ENCODE measurements around the gene GHRH. TPM values are rescaled to one million over a fixed set of nuclear protein-coding genes. Genes with fewer than 3 reads are reported as not detected.
A peak's percentile ranks its signal among the peaks of the same experiment; 100 is the strongest.

The GHRH gene
- polyA plus RNA-seq, 2 of the 4 experiments (the other 2 are of a cell fraction) = not detected

DNA sequence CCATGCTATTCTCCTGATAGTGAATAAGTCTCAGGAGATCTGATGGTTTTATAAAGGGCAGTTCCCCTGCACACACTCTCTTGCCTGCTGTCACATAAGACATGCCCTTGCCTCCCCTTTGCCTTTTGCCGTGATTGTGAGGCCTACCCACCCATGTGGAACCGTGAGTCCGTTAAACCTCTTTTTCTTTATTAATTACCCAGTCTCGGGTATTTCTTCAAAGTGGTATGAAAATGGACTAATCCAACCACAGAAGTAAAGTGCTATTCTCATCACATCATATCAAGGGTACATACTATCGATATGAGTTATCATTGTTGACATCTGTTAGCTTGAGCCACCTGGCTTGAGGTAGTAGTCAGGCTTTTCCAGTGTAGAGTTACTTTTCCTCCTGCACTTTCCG lies 30.1 kb upstream of the GHRH start:
- ChIA-PET POLR2A (no interaction called here), CTCF (no interaction called here)
- WGBS (ENCODE audit: missing lambda C conversion rate) = 96% methylated on average over 6 of the region's 6 CpGs

DNA sequence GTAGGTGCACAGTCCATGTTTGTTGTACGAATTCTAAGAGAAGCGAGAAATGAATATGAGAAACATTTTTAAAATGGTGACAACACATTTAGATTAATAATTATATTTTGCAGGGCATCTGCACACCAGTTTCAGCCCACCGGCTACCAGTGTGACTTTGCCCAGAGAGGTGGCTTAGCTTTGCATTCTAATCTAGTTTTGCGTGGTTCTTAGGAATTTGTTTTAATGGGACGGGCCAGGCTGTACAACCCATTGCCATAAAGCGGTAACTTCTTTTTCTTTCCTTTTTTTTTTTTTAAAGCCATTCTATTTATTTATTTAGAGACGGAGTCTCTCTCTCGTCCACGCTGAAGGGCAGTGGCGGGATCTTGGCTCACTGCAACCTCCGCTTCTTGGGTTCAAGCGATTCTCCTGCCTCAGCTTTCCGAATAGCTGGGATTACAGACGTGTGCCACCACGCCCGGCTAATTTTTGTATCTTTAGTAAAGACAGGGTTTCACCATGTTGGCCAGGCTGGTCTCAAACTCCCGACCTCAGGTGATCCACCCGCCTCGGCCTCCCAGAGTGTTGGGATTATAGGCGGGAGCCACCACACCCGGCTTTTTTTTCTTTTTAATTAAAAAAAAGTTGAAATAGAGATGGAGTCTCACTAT lies 28.7 kb upstream of the GHRH start:
- POLR2A ChIA-PET = interaction anchor here (0.5 to 1.7 kb wide), 9 partner anchors 8 to 832 kb away, joined by 3 to 10 read pairs (median 4); no protein-coding TSS in a partner anchor

More for the DNA sequence above, 30.1 kb upstream of the GHRH start:
- Histone ChIP-seq H3K9me3 (peaks cover 4% of the 10 kb centered on the region; the same call in 1 of the 3 replicates), H3K4me3 (no peak overlapping the region), H3K4me1 (peaks cover 50% of the 10 kb centered on the region), H3K27ac (peak overlapping the region; percentile 91 to 96; a peak in 4 of 6 replicates), H3K4me2 (peak overlapping the region; percentile 72; the same call in 2 of the 3 replicates)
- no peak for FAIRE-seq
- no peak for ATAC-seq
- TF ChIP-seq, protein P1, sequence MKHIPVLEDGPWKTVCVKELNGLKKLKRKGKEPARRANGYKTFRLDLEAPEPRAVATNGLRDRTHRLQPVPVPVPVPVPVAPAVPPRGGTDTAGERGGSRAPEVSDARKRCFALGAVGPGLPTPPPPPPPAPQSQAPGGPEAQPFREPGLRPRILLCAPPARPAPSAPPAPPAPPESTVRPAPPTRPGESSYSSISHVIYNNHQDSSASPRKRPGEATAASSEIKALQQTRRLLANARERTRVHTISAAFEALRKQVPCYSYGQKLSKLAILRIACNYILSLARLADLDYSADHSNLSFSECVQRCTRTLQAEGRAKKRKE (CRISPR knock-in tag; IDR thresholded peaks at IDR 0.05; ENCODE audit: low read depth) = no peak
- TF ChIP-seq RARB (CRISPR knock-in tag; IDR thresholded peaks at IDR 0.05) (no peak), FOXS1 (CRISPR knock-in tag; IDR thresholded peaks at IDR 0.05) (no peak), EHMT2 (IDR thresholded peaks at IDR 0.05; ENCODE audit: low read depth) (no peak), RAD21 (conservative IDR thresholded peaks at IDR 0.05 in 1 of 2, IDR thresholded peaks at IDR 0.05 in 1 of 2) (no peak), HMGXB4 (CRISPR knock-in tag; IDR thresholded peaks at IDR 0.05; ENCODE audit: borderline replicate concordance) (no peak), HDAC2 (IDR thresholded peaks at IDR 0.05) (no peak), TFCP2L1 (CRISPR knock-in tag; IDR thresholded peaks at IDR 0.05) (no peak), FOSB (CRISPR knock-in tag; IDR thresholded peaks at IDR 0.05) (no peak)
- DNase-seq (ENCODE audit: low read depth in 1 of 2, low spot score in 1 of 2) = no peak

More for the DNA sequence above, 28.7 kb upstream of the GHRH start:
- no peak for FAIRE-seq
- CTCF ChIA-PET = interaction anchor here (0.9 to 10.3 kb wide), 6 partner anchors 13 to 244 kb away, joined by 3 to 113 read pairs (median 8); no protein-coding TSS in a partner anchor
- Histone ChIP-seq H3K4me1 (peaks cover 35% of the 10 kb centered on the region), H3K27ac (peak overlapping the region; percentile 96 to 97), H3K9me3 (peaks cover 4% of the 10 kb centered on the region; the same call in 1 of the 3 replicates), H3K4me2 (peak overlapping the region; percentile 72), H3K4me3 (peak overlapping the region; percentile 66)
- 5% methylated on average over 21 of the region's 21 CpGs for WGBS (ENCODE audit: missing lambda C conversion rate)
- ATAC-seq = no peak
- TF ChIP-seq NFE2L2 (conservative IDR thresholded peaks at IDR 0.05; ENCODE audit: low read length) = no peak
- TF ChIP-seq HMGXB4 (CRISPR knock-in tag; IDR thresholded peaks at IDR 0.05; ENCODE audit: borderline replicate concordance) = no peak
- TF ChIP-seq MYC (IDR thresholded peaks at IDR 0.05; ENCODE audit: borderline replicate concordance, low read length) = no peak
- no peak for TF ChIP-seq RFX5 (IDR thresholded peaks at IDR 0.05)
- no peak for TF ChIP-seq ELK1 (IDR thresholded peaks at IDR 0.05; ENCODE audit: low read depth, low read length)
- no peak for TF ChIP-seq HEYL (CRISPR knock-in tag; IDR thresholded peaks at IDR 0.05)
- TF ChIP-seq RNF2 (IDR thresholded peaks at IDR 0.05; ENCODE audit: borderline replicate concordance, low read depth) = no peak
- TF ChIP-seq ZFP36 (IDR thresholded peaks at IDR 0.05; ENCODE audit: borderline replicate concordance, partially characterized antibody) = no peak
- no peak for TF ChIP-seq KDM1A (IDR thresholded peaks at IDR 0.05; ENCODE audit: low read depth)
- TF ChIP-seq CHD4 (IDR thresholded peaks at IDR 0.05; ENCODE audit: borderline replicate concordance) = no peak
- TF ChIP-seq HES2 (IDR thresholded peaks at IDR 0.05) = no peak
- no peak for TF ChIP-seq BHLHE40 (IDR thresholded peaks at IDR 0.05; ENCODE audit: low read depth, low read length)
- TF ChIP-seq NR3C1 (IDR thresholded peaks at IDR 0.05) = no peak
- TF ChIP-seq CHD2 (IDR thresholded peaks at IDR 0.05; ENCODE audit: low read length, partially characterized antibody) = no peak
- TF ChIP-seq EHF (CRISPR knock-in tag; IDR thresholded peaks at IDR 0.05) = no peak
- no peak for TF ChIP-seq TP53 (CRISPR knock-in tag; IDR thresholded peaks at IDR 0.05)
- no peak for TF ChIP-seq KDM5A (IDR thresholded peaks at IDR 0.05)
- TF ChIP-seq, protein P2, sequence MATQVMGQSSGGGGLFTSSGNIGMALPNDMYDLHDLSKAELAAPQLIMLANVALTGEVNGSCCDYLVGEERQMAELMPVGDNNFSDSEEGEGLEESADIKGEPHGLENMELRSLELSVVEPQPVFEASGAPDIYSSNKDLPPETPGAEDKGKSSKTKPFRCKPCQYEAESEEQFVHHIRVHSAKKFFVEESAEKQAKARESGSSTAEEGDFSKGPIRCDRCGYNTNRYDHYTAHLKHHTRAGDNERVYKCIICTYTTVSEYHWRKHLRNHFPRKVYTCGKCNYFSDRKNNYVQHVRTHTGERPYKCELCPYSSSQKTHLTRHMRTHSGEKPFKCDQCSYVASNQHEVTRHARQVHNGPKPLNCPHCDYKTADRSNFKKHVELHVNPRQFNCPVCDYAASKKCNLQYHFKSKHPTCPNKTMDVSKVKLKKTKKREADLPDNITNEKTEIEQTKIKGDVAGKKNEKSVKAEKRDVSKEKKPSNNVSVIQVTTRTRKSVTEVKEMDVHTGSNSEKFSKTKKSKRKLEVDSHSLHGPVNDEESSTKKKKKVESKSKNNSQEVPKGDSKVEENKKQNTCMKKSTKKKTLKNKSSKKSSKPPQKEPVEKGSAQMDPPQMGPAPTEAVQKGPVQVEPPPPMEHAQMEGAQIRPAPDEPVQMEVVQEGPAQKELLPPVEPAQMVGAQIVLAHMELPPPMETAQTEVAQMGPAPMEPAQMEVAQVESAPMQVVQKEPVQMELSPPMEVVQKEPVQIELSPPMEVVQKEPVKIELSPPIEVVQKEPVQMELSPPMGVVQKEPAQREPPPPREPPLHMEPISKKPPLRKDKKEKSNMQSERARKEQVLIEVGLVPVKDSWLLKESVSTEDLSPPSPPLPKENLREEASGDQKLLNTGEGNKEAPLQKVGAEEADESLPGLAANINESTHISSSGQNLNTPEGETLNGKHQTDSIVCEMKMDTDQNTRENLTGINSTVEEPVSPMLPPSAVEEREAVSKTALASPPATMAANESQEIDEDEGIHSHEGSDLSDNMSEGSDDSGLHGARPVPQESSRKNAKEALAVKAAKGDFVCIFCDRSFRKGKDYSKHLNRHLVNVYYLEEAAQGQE (IDR thresholded peaks at IDR 0.05) = no peak
- DNase-seq (ENCODE audit: low read depth in 1 of 2, low spot score in 1 of 2) = no peak
